HCT116 (cell line): ENCODE data around the gene PRAMEF12.

ENCODE experiments used
- CTCF ChIP-seq, 3 experiments: fragments of 200-600 bp in 1 of 3; sonication (generic) in 1 of 3; IDR thresholded peaks in 2 of 3; conservative IDR thresholded peaks in 1 of 3; 2 replicates each; pipeline ENCODE4 v1.5.1; 2012 to 2017; ENCODE audit warnings: low read depth in 2 of 3, low read length in 2 of 3, antibody characterized with exemption in 1 of 3, borderline replicate concordance in 1 of 3, control low read depth in 1 of 3, mild to moderate bottlenecking in 1 of 3, mixed read lengths in 1 of 3, mixed run types in 1 of 3, moderate library complexity in 1 of 3; ENCODE audit not compliant: insufficient read depth in 1 of 3
- POLR2AphosphoS5 ChIP-seq: IDR thresholded peaks from 2 replicates; pipeline ENCODE4 v1.6.1; 2011; ENCODE audit warnings: mild to moderate bottlenecking, low read depth, low read length, moderate library complexity

- TF ChIP-seq POLR2AphosphoS5 = no peak
- TF ChIP-seq CTCF (IDR thresholded peaks at IDR 0.05 in 2 of 3, conservative IDR thresholded peaks at IDR 0.05 in 1 of 3; ENCODE audit: borderline replicate concordance in 1 of 3, insufficient read depth in 1 of 3, low read depth in 2 of 3, low read length in 2 of 3) = no peak
These were observed at the start of gene PRAMEF12 for GRCh38 chr1:12773438-12773837.
